Glomerular endothelial cell (primary cell): ENCODE data around the gene KHK. TPM values are rescaled to one million over a fixed set of nuclear protein-coding genes. Genes with fewer than 3 reads are reported as not detected.

Experiments
- DNase-seq: peaks from one replicate; pipeline ENCODE4 v3.0.0-alpha.2; 2011; ENCODE audit warnings: low read depth, low spot score; ENCODE audit errors: extremely low read depth
- total RNA-seq: library from RNA; depleted of rRNA; stranded (reverse); fragments of >200 nt; gene quantifications from 2 replicates; pipeline ENCODE4 v1.2.3, GENCODE V29; 2015

The KHK gene
- total RNA-seq, 1 donor from 2014 or later, result 0.58 TPM

GRCh38 chr2:27149570-27150405 is 63.2 kb downstream of the KHK start:
- no peak for DNase-seq

Other genes with a start within 250 kb of the KHK start
- not detected in 2 replicates for gene DPYSL5, start 238.6 kb upstream of the KHK start, total RNA-seq
- 5.4 and 7.4 TPM in 2 replicates for gene MAPRE3, start 116.1 kb upstream of the KHK start, total RNA-seq
- 38.6 and 67.7 TPM in 2 replicates for gene TMEM214, start 53.8 kb upstream of the KHK start, total RNA-seq
- 14.8 and 15.0 TPM in 2 replicates for gene AGBL5, start 35.1 kb upstream of the KHK start, total RNA-seq
- gene OST4, start 15.1 kb upstream of the KHK start, total RNA-seq, result 346 and 478 TPM in 2 replicates
- gene EMILIN1, start 8.2 kb upstream of the KHK start, total RNA-seq, result 3.5 and 7.3 TPM in 2 replicates
- gene CGREF1, start 32.4 kb downstream of the KHK start, total RNA-seq, result 0.87 and 3.4 TPM in 2 replicates
- gene ABHD1, start 37.0 kb downstream of the KHK start, total RNA-seq, result not detected in 2 replicates
- 53.2 and 66.4 TPM in 2 replicates for gene PREB, start 47.9 kb downstream of the KHK start, total RNA-seq
- gene PRR30, start 52.6 kb downstream of the KHK start, total RNA-seq, result not detected in 2 replicates
- gene TCF23, start 62.2 kb downstream of the KHK start, total RNA-seq, result not detected in 2 replicates
- 106 and 748 TPM in 2 replicates for gene ATRAID, start 125.3 kb downstream of the KHK start, total RNA-seq
- 19.0 and 24.6 TPM in 2 replicates for gene SLC5A6, start 125.5 kb downstream of the KHK start, total RNA-seq
- gene CAD, start 130.6 kb downstream of the KHK start, total RNA-seq, result 41.1 and 56.5 TPM in 2 replicates
- 5.9 and 6.5 TPM in 2 replicates for gene SLC30A3, start 176.3 kb downstream of the KHK start, total RNA-seq
- 0.47 TPM in 1 of 2 replicates, not detected in the other for gene DNAJC5G, start 188.7 kb downstream of the KHK start, total RNA-seq
- 0.12 TPM in 1 of 2 replicates, not detected in the other for gene TRIM54, start 195.7 kb downstream of the KHK start, total RNA-seq
- 1.4 TPM in 1 of 2 replicates, not detected in the other for gene UCN, start 221.7 kb downstream of the KHK start, total RNA-seq
- 103 and 117 TPM in 2 replicates for gene MPV17, start 236.3 kb downstream of the KHK start, total RNA-seq